EL (cell line): ENCODE results near the gene KRTAP1-4.
"Not testable (repeated sequence)": the region's sequence is repeated elsewhere in the genome, so short reads cannot be mapped to it uniquely, and the experiment has no call there.

Experiments used
- DNase-seq: peaks from one replicate; pipeline ENCODE4 v3.0.0-alpha.2; 2016

The KRTAP1-4 gene

GRCh38 chr17:41046735-41047465 is 16.9 kb upstream of the KRTAP1-4 start, which contains the start of gene KRTAP2-1:
TSS of gene KRTAP2-1 (minus strand) at chr17:41047316. CDS start at chr17:41047267, 49 bp downstream.
- not testable (repeated sequence) for DNase-seq

- DNase-seq = no peak
Observed at GRCh38 chr17:41042953-41043352, 13.0 kb upstream of the KRTAP1-4 start.

GRCh38 chr17:41040783-41041571 is 11.0 kb upstream of the KRTAP1-4 start, which contains the start of gene KRTAP1-1:
TSS of gene KRTAP1-1 (minus strand) at chr17:41041450. CDS start at chr17:41041397, 53 bp downstream.
- not testable (repeated sequence) for DNase-seq

GRCh38 chr17:41037853-41038350 is 7.9 kb upstream of the KRTAP1-4 start:
- DNase-seq = no peak

- not testable (repeated sequence) for DNase-seq
Observed at GRCh38 chr17:41034346-41034935, 4.4 kb upstream of the KRTAP1-4 start, which contains the start of gene KRTAP1-3. TSS of gene KRTAP1-3 (minus strand) at chr17:41034874. CDS start at chr17:41034821, 53 bp downstream.

- DNase-seq = peak; percentile 90
Observed at GRCh38 chr17:41026715-41027471, 3.1 kb downstream of the KRTAP1-4 start, which contains the start of gene KRTAP1-5. TSS of gene KRTAP1-5 (minus strand) at chr17:41027208. CDS start at chr17:41027155, 53 bp downstream.

GRCh38 chr17:41024697-41025096 is 5.3 kb downstream of the KRTAP1-4 start:
- no peak for DNase-seq

- peak; percentile 32 for DNase-seq
Observed at GRCh38 chr17:41020336-41020735, 9.7 kb downstream of the KRTAP1-4 start.

GRCh38 chr17:41019415-41019814 is 10.6 kb downstream of the KRTAP1-4 start:
- no peak for DNase-seq

GRCh38 chr17:41018541-41018940 is 11.5 kb downstream of the KRTAP1-4 start:
- no peak for DNase-seq

GRCh38 chr17:41016578-41017215 is 13.3 kb downstream of the KRTAP1-4 start:
- DNase-seq = no peak

- no peak for DNase-seq
Observed at GRCh38 chr17:41015454-41015853, 14.5 kb downstream of the KRTAP1-4 start.

- peak; percentile 51 for DNase-seq
Observed at GRCh38 chr17:41013606-41014005, 16.4 kb downstream of the KRTAP1-4 start.

- DNase-seq = peak; percentile 70
Observed at GRCh38 chr17:41013181-41013580, 16.8 kb downstream of the KRTAP1-4 start.

- no peak for DNase-seq
Observed at GRCh38 chr17:41012326-41013120, 17.5 kb downstream of the KRTAP1-4 start.

- DNase-seq = no peak
Observed at GRCh38 chr17:41010441-41010840, 19.6 kb downstream of the KRTAP1-4 start.

GRCh38 chr17:41009936-41010335 is 20.1 kb downstream of the KRTAP1-4 start:
- DNase-seq = no peak

GRCh38 chr17:41009301-41009760 is 20.7 kb downstream of the KRTAP1-4 start:
- no peak for DNase-seq

GRCh38 chr17:41008811-41009210 is 21.2 kb downstream of the KRTAP1-4 start, which contains the start of gene KRTAP3-1:
TSS of gene KRTAP3-1 (minus strand) at chr17:41009128. CDS start at chr17:41009074, 54 bp downstream.
- DNase-seq = no peak

GRCh38 chr17:41004397-41004796 is 25.6 kb downstream of the KRTAP1-4 start:
- DNase-seq = no peak

GRCh38 chr17:41003926-41004325 is 26.1 kb downstream of the KRTAP1-4 start:
- DNase-seq = no peak
